KMS-11 (cell line): Measurements from ENCODE around the gene GNL3.

Source experiments
- H2AFZ ChIP-seq: fragments of 200-600 bp; sonication (generic); 2 replicates; pipeline ENCODE4 v1.6.1; 2016; ENCODE audit warnings: antibody characterized with exemption, mixed run types, low read depth
- H3K27ac ChIP-seq: fragments of 200-600 bp; sonication (generic); 2 replicates; pipeline ENCODE4 v1.6.1; 2016; ENCODE audit warnings: mild to moderate bottlenecking, mixed run types
- H3K27me3 ChIP-seq: fragments of 200-600 bp; sonication (generic); 2 replicates; pipeline ENCODE4 v1.6.1; 2017; ENCODE audit warnings: mild to moderate bottlenecking, low read depth, mixed run types, moderate library complexity; ENCODE audit not compliant: insufficient read depth
- H3K36me3 ChIP-seq: fragments of 200-600 bp; sonication (generic); 2 replicates; pipeline ENCODE4 v1.6.1; 2017; ENCODE audit warnings: mild to moderate bottlenecking, mixed run types; ENCODE audit not compliant: insufficient read depth
- H3K4me1 ChIP-seq: fragments of 200-600 bp; sonication (generic); 2 replicates; pipeline ENCODE4 v1.6.1; 2016; ENCODE audit warnings: mild to moderate bottlenecking, low read depth, mixed run types; ENCODE audit not compliant: poor library complexity, severe bottlenecking
- H3K4me2 ChIP-seq: fragments of 200-600 bp; sonication (generic); 2 replicates; pipeline ENCODE4 v1.7.0; 2016; ENCODE audit warnings: mild to moderate bottlenecking, mixed run types
- H3K4me3 ChIP-seq: fragments of 200-600 bp; sonication (generic); IDR thresholded peaks from 2 replicates; pipeline ENCODE4 v1.6.1; 2017; ENCODE audit warnings: low read depth, low read length, mixed read lengths; ENCODE audit not compliant: insufficient read depth
- H3K79me2 ChIP-seq: fragments of 200-600 bp; sonication (generic); 2 replicates; pipeline ENCODE4 v1.6.1; 2016; ENCODE audit warnings: low read depth, mixed run types; ENCODE audit not compliant: insufficient read depth
- H3K9ac ChIP-seq: fragments of 200-600 bp; sonication (generic); 2 replicates; pipeline ENCODE4 v1.6.1; 2016; ENCODE audit warnings: mild to moderate bottlenecking, mixed run types
- H4K20me1 ChIP-seq: fragments of 200-600 bp; sonication (generic); 2 replicates; pipeline ENCODE4 v1.6.1; 2016; ENCODE audit warnings: mild to moderate bottlenecking, mixed run types; ENCODE audit not compliant: insufficient read depth
- CTCF ChIP-seq: fragments of 200-600 bp; sonication (generic); conservative IDR thresholded peaks from 2 replicates; pipeline ENCODE4 v1.6.1; 2017; ENCODE audit warnings: low read depth, mild to moderate bottlenecking, antibody characterized with exemption, low read length, moderate library complexity, mixed read lengths

The GNL3 gene

GRCh38 chr3:52650439-52650838 lies 35.4 kb upstream of the GNL3 start:
- Histone ChIP-seq H3K4me3 (no peak overlapping the region), H2AFZ (no peak overlapping the region), H3K27ac (no peak overlapping the region), H3K4me2 (no peak overlapping the region), H3K79me2 (no peaks in the 10 kb centered on the region), H3K9ac (no peak overlapping the region), H3K27me3 (no peaks in the 10 kb centered on the region), H3K4me1 (no peaks in the 10 kb centered on the region), H4K20me1 (no peaks in the 10 kb centered on the region), H3K36me3 (no peaks in the 10 kb centered on the region)
- no peak for TF ChIP-seq CTCF

DNA sequence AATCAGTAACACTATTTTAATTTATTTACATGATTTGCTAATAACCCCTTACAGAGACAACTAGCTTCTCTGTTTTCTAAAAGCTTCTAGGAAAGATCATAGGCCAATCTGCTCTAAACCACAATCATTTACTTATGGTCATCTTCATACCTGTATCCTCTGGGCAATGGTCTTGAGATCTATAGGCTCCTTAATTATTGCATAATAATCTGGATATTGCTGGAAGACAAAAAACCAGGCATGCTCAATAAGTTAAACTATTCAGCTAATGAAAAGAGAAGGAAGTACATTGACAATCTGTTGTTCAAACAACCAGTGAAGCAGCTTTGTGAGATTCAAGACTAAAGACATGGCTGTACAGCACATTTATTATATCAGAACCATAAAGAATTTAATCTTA lies 34.2 kb upstream of the GNL3 start:
- H3K79me2 ChIP-seq = no peaks in the 10 kb centered on the region
- no peak overlapping the region for H3K27ac ChIP-seq
- peaks cover 9% of the 10 kb centered on the region for H3K4me1 ChIP-seq
- H3K27me3 ChIP-seq = no peaks in the 10 kb centered on the region
- no peak for TF ChIP-seq CTCF
- no peaks in the 10 kb centered on the region for H3K36me3 ChIP-seq
- H4K20me1 ChIP-seq = no peaks in the 10 kb centered on the region
- H3K4me3 ChIP-seq = no peak overlapping the region
- H2AFZ ChIP-seq = no peak overlapping the region
- no peak overlapping the region for H3K9ac ChIP-seq
- H3K4me2 ChIP-seq = no peak overlapping the region

DNA sequence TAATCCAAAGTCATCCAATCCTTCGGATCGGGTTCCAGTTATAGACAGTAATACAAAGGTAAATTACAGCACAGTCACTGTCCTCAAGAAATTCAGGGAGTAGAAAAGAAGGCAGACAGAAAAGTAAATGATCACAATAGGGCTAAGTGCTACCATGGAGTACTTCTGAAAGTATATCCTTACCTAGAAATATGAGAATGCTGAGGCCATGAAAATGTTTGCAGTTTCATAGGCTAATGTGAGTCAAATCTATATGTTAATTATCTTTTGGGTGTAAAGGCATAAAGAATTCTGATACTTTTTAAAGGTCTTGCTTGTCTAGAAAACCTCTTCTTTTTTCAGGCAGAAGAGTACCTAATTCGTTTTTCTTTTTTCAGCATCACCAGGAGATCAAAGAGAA lies 29.9 kb upstream of the GNL3 start:
- no peak for TF ChIP-seq CTCF
- H3K27ac ChIP-seq = no peak overlapping the region
- no peak overlapping the region for H3K9ac ChIP-seq
- no peak overlapping the region for H2AFZ ChIP-seq
- H3K4me2 ChIP-seq = no peak overlapping the region
- H3K4me1 ChIP-seq = peaks cover 13% of the 10 kb centered on the region
- H3K36me3 ChIP-seq = no peaks in the 10 kb centered on the region
- no peaks in the 10 kb centered on the region for H3K79me2 ChIP-seq
- no peaks in the 10 kb centered on the region for H4K20me1 ChIP-seq
- H3K27me3 ChIP-seq = no peaks in the 10 kb centered on the region
- H3K4me3 ChIP-seq = no peak overlapping the region

DNA sequence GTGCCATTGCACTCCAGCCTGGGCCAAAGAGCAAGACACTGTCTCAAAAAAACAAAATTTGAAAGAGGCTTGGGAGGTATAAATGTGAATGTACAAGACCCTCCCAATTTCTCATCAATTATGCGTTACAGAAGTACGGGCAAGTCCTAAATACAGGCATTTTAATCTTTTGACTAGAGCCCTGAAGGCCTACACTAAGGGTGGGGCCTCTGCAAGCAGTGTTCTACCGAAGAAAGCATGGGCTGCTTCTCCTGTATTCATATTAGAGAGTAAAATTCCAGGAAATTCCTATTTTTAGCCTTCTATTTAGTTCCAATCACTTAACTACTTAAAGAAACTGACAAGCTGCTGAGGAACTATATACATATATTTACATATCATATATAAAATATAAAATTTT lies 25.8 kb upstream of the GNL3 start:
- no peak overlapping the region for H3K4me3 ChIP-seq
- no peaks in the 10 kb centered on the region for H3K36me3 ChIP-seq
- no peak for TF ChIP-seq CTCF

GRCh38 chr3:52663098-52663497 lies 22.7 kb upstream of the GNL3 start:
- H4K20me1 ChIP-seq = no peaks in the 10 kb centered on the region
- H3K4me1 ChIP-seq = no peaks in the 10 kb centered on the region
- TF ChIP-seq CTCF = no peak
- H3K36me3 ChIP-seq = no peaks in the 10 kb centered on the region
- H3K4me3 ChIP-seq = no peak overlapping the region
- H3K27me3 ChIP-seq = no peaks in the 10 kb centered on the region
- no peak overlapping the region for H3K9ac ChIP-seq
- H2AFZ ChIP-seq = no peak overlapping the region
- no peak overlapping the region for H3K4me2 ChIP-seq
- H3K79me2 ChIP-seq = no peaks in the 10 kb centered on the region
- no peak overlapping the region for H3K27ac ChIP-seq

More for the DNA sequence above, 25.8 kb upstream of the GNL3 start:
- H4K20me1 ChIP-seq = no peaks in the 10 kb centered on the region
- peaks cover 13% of the 10 kb centered on the region for H3K4me1 ChIP-seq
- no peak overlapping the region for H3K4me2 ChIP-seq
- H3K27ac ChIP-seq = no peak overlapping the region
- no peak overlapping the region for H3K9ac ChIP-seq
- no peak overlapping the region for H2AFZ ChIP-seq
- no peaks in the 10 kb centered on the region for H3K27me3 ChIP-seq
- no peaks in the 10 kb centered on the region for H3K79me2 ChIP-seq
